ENCODE results near the gene BCAS3.

BCAS3 gene

GRCh38 chr17:61405686-61406536 lies 728.3 kb downstream of the BCAS3 start:
- no peak for TF ChIP-seq CTCF (IDR thresholded peaks at IDR 0.05)
- Mint-ChIP-seq H3K4me1 (peaks cover 34% of the 10 kb centered on the region), H3K9me3 (no peaks in the 10 kb centered on the region), H3K36me3 (ENCODE audit: low read depth) (no peaks in the 10 kb centered on the region), H3K27ac (no peak overlapping the region), H3K27me3 (ENCODE audit: low read depth, poor library complexity) (peaks cover 97% of the 10 kb centered on the region), H3K4me3 (peak overlapping the region; percentile 11)
- no peak for DNase-seq

- H3K4me1 Mint-ChIP-seq, result peaks cover 28% of the 10 kb centered on the region
- no peaks in the 10 kb centered on the region for H3K36me3 Mint-ChIP-seq (ENCODE audit: low read depth)
- H3K27ac Mint-ChIP-seq, result no peak overlapping the region
- H3K9me3 Mint-ChIP-seq, result no peaks in the 10 kb centered on the region
- no peak overlapping the region for H3K4me3 Mint-ChIP-seq
- no peak for TF ChIP-seq CTCF (IDR thresholded peaks at IDR 0.05)
- DNase-seq, result no peak
- peaks cover 97% of the 10 kb centered on the region for H3K27me3 Mint-ChIP-seq (ENCODE audit: low read depth, poor library complexity)
Observed at GRCh38 chr17:61406537-61406845, 728.8 kb downstream of the BCAS3 start.

- Mint-ChIP-seq H3K27me3 (ENCODE audit: low read depth, poor library complexity) (peaks cover 95% of the 10 kb centered on the region), H3K36me3 (ENCODE audit: low read depth) (no peaks in the 10 kb centered on the region), H3K4me3 (no peak overlapping the region), H3K27ac (no peak overlapping the region), H3K4me1 (peaks cover 27% of the 10 kb centered on the region), H3K9me3 (no peaks in the 10 kb centered on the region)
- no peak for DNase-seq
- no peak for TF ChIP-seq CTCF (IDR thresholded peaks at IDR 0.05)
Observed at GRCh38 chr17:61406971-61407911, 729.6 kb downstream of the BCAS3 start.

- Mint-ChIP-seq H3K27ac (no peak overlapping the region), H3K27me3 (ENCODE audit: low read depth, poor library complexity) (peaks cover 92% of the 10 kb centered on the region), H3K9me3 (no peaks in the 10 kb centered on the region), H3K36me3 (ENCODE audit: low read depth) (no peaks in the 10 kb centered on the region), H3K4me3 (peak overlapping the region; percentile 73), H3K4me1 (peaks cover 19% of the 10 kb centered on the region)
- no peak for DNase-seq
- no peak for TF ChIP-seq CTCF (IDR thresholded peaks at IDR 0.05)
Observed at GRCh38 chr17:61408151-61409041, 730.7 kb downstream of the BCAS3 start.

- Mint-ChIP-seq H3K27me3 (ENCODE audit: low read depth, poor library complexity) (peaks cover 88% of the 10 kb centered on the region), H3K9me3 (no peaks in the 10 kb centered on the region), H3K36me3 (ENCODE audit: low read depth) (no peaks in the 10 kb centered on the region), H3K4me1 (peaks cover 16% of the 10 kb centered on the region), H3K4me3 (peak overlapping the region; percentile 73), H3K27ac (no peak overlapping the region)
- peak; percentile 10 for TF ChIP-seq CTCF (IDR thresholded peaks at IDR 0.05)
- peak; percentile 79 for DNase-seq
Observed at GRCh38 chr17:61409301-61410112, 731.9 kb downstream of the BCAS3 start.

All from nephron progenitor cell (in vitro differentiated cells).